Measurements from ENCODE around the gene GATM. TPM values are rescaled to one million over a fixed set of nuclear protein-coding genes. Genes with fewer than 3 reads are reported as not detected.

The GATM gene
- total and polyA plus RNA-seq, 2 experiments from 2014 or later, result 39.7 to 50.0 TPM

GRCh38 chr15:45393851-45394250, 15.5 kb upstream of the GATM start:
- H3K9me3 ChIP-seq (ENCODE audit: low read depth), result no peaks in the 10 kb centered on the region
- TF ChIP-seq CTCF (IDR thresholded peaks at IDR 0.05; ENCODE audit: low read depth, low read length), result peak; percentile 21
- H3K36me3 ChIP-seq, result no peaks in the 10 kb centered on the region
- no peak for DNase-seq (ENCODE audit: low read depth in 1 of 2, low spot score in 1 of 2)
- no peaks in the 10 kb centered on the region for H3K4me1 ChIP-seq (ENCODE audit: low read depth)
- no peak overlapping the region for H3K4me3 ChIP-seq
- peaks cover 45% of the 10 kb centered on the region for H3K27me3 ChIP-seq
- H3K27ac ChIP-seq, result no peak overlapping the region

- DNase-seq (ENCODE audit: low read depth in 1 of 2, low spot score in 1 of 2), result no peak
- no peaks in the 10 kb centered on the region for H3K36me3 ChIP-seq
- no peak overlapping the region for H3K4me3 ChIP-seq
- no peaks in the 10 kb centered on the region for H3K9me3 ChIP-seq (ENCODE audit: low read depth)
- peaks cover 45% of the 10 kb centered on the region for H3K27me3 ChIP-seq
- H3K4me1 ChIP-seq (ENCODE audit: low read depth), result peaks cover 3% of the 10 kb centered on the region
- H3K27ac ChIP-seq, result no peak overlapping the region
- TF ChIP-seq CTCF (IDR thresholded peaks at IDR 0.05; ENCODE audit: low read depth, low read length), result no peak
These were observed 14.2 kb upstream of the GATM start for GRCh38 chr15:45392584-45392855.

- H3K27me3 ChIP-seq, result peaks cover 45% of the 10 kb centered on the region
- H3K36me3 ChIP-seq, result no peaks in the 10 kb centered on the region
- no peak overlapping the region for H3K4me3 ChIP-seq
- no peak for TF ChIP-seq CTCF (IDR thresholded peaks at IDR 0.05; ENCODE audit: low read depth, low read length)
- DNase-seq (ENCODE audit: low read depth in 1 of 2, low spot score in 1 of 2), result no peak
- no peak overlapping the region for H3K27ac ChIP-seq
- peaks cover 9% of the 10 kb centered on the region for H3K4me1 ChIP-seq (ENCODE audit: low read depth)
- no peaks in the 10 kb centered on the region for H3K9me3 ChIP-seq (ENCODE audit: low read depth)
These were observed 13.6 kb upstream of the GATM start for GRCh38 chr15:45391746-45392583.

GRCh38 chr15:45389351-45389750, 11.0 kb upstream of the GATM start:
- Histone ChIP-seq H3K9me3 (ENCODE audit: low read depth) (no peaks in the 10 kb centered on the region), H3K4me1 (ENCODE audit: low read depth) (peaks cover 28% of the 10 kb centered on the region), H3K27me3 (peaks cover 32% of the 10 kb centered on the region), H3K27ac (no peak overlapping the region), H3K36me3 (no peaks in the 10 kb centered on the region), H3K4me3 (no peak overlapping the region)
- no peak for TF ChIP-seq CTCF (IDR thresholded peaks at IDR 0.05; ENCODE audit: low read depth, low read length)
- no peak for DNase-seq (ENCODE audit: low read depth in 1 of 2, low spot score in 1 of 2)

GRCh38 chr15:45387380-45388007, 9.2 kb upstream of the GATM start:
- no peak for DNase-seq (ENCODE audit: low read depth in 1 of 2, low spot score in 1 of 2)
- no peak for TF ChIP-seq CTCF (IDR thresholded peaks at IDR 0.05; ENCODE audit: low read depth, low read length)
- Histone ChIP-seq H3K27ac (no peak overlapping the region), H3K4me1 (ENCODE audit: low read depth) (peaks cover 28% of the 10 kb centered on the region), H3K9me3 (ENCODE audit: low read depth) (no peaks in the 10 kb centered on the region), H3K36me3 (no peaks in the 10 kb centered on the region), H3K4me3 (no peak overlapping the region), H3K27me3 (peaks cover 25% of the 10 kb centered on the region)
